HG02840 (cell line): ENCODE measurements around the gene ELANE.
"Not testable (repeated sequence)": the region's sequence is repeated elsewhere in the genome, so short reads cannot be mapped to it uniquely, and the experiment has no call there.

Source experiments
- ATAC-seq: cut with Tn5 transposase; IDR thresholded peaks from one replicate; pipeline ENCODE4 v1.9.1; 2021; ENCODE audit warnings: mild to moderate bottlenecking, moderate library complexity, moderate number of reproducible peaks; ENCODE audit not compliant: unreplicated experiment, low FRiP score

Gene ELANE

DNA sequence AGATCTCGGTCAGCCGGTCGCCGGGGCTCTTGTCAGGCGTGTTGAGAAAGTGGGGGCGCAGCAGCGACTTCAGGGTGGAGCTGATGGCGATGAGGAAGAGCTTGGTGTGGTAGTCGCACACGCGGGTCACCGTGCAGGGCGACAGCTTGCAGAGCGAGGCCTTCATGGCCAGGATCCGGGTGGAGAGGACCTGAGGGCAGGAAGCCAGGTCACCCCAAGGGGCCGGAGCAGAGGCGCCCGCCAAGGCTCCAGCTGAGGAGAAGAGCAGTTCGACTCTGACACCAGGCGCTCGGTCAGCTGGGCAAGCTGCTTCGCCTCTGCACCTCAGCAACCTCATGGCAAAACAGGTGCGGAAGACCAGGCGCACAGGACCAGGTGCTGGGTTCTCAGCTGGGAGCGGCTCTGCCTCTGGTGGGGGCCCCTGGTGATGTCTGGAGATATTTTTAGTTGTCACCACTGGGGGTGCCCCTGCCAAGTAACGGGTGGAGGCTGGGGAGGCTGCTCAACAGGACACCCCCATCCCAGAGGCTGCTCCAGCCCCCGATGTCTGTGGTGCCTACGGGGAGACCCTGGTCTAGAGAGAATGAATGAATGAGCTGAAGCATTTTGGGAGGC, 23.3 kb downstream of the ELANE start:
- no peak for ATAC-seq

GRCh38 chr19:876089-876488, 24.0 kb downstream of the ELANE start:
- ATAC-seq: no peak

DNA sequence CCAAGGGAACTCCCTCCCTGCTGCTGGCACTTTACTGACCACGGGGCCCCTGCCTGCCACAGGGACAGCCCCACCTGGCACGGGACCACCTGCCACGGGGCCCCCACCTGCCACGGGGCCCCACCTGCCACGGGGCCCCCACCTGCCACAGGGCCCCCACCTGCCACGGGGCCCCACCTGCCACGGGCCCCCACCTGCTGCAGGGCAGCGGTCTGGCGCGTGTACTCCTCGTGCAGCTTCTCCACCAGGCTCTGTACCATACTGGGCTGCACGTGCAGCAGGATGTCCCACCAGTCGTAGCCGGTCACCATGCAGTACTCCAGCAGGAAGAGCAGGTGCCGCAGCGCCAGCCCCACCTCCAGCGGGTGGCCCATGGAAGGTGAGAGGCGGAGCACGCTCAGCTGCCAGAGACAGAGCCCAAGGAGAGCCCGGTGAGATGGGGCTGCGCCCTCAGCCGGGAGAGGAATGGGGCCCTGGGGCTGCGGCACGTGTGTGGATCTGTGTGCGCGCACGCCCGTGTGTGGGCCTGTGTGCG, 24.7 kb downstream of the ELANE start:
- no peak for ATAC-seq

- not testable (repeated sequence) for ATAC-seq
Observed at GRCh38 chr19:877992-878660, 26.0 kb downstream of the ELANE start.

GRCh38 chr19:878751-879561, 26.9 kb downstream of the ELANE start:
- ATAC-seq: not testable (repeated sequence)

GRCh38 chr19:879711-880438, 27.8 kb downstream of the ELANE start:
- no peak for ATAC-seq

GRCh38 chr19:881385-882071, 29.4 kb downstream of the ELANE start:
- no peak for ATAC-seq

DNA sequence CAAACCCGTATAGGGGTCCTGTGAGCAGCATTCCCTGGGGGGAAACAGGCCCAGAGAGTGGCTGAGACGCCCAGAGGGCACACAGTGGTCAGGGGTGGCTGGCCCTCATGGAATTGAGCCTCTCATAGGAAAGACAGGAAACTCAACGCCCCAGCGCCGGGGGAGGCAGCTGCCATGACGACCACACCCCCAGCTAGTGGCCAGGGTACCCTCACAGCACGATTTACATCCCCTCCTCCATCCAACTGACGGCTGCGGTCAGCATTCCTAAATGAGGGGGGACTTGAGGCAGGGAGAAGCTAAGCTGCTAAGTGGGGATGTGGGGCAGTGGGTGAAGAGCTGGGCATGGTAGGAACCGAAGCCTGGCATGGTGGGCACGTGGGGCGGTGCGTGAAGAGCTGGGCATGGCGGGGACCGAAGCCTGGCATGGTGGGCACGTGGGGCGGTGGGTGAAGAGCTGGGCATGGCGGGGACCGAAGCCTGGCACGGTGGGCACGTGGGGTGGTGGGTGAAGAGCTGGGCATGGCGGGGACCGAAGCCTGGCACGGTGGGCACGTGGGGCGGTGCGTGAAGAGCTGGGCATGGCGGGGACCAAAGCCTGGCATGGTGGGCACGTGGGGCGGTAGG, 30.9 kb downstream of the ELANE start:
- no peak for ATAC-seq

- no peak for ATAC-seq
Observed at GRCh38 chr19:883661-884211, 31.6 kb downstream of the ELANE start.

GRCh38 chr19:884420-885211, 32.5 kb downstream of the ELANE start:
- ATAC-seq: no peak

- no peak for ATAC-seq
Observed at GRCh38 chr19:885536-886224, 33.6 kb downstream of the ELANE start.

DNA sequence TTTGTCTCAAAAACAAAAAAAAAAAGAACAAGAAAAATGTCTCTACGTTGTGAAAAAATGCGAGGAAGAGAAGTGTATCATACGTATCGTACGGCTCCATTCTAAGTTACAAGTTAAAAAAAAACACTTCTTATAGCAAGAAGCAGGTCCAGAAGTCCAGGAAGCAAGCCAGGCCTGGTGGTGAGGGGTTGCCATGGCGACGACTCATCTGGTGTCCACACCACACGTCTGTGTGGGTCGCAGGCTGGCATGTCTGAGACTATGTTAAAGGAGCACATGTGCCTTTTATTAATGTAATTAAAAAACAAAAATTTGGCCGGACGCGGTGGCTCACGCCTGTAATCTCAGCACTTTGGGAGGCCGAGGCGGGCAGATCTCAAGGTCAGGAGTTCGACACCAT, 35.0 kb downstream of the ELANE start:
- ATAC-seq: no peak

DNA sequence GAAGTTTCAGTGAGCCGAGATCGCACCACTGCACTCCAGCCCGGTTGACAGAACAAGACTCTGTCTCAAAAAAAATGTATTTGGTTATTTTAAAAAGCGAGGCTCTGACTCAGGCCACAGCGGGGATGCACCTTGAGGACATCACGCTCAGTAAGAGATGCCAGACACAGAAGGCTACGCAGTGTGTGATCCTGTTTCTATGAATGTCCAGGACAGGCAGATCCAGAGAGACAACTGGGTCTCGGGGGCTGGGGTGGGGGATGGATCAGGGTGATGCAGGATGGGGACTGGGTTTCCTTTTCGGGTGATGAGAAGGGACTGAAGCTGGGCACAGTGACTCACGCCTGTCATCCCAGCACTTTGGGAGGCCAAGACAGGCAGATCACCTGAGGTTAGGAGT, 35.5 kb downstream of the ELANE start:
- no peak for ATAC-seq

DNA sequence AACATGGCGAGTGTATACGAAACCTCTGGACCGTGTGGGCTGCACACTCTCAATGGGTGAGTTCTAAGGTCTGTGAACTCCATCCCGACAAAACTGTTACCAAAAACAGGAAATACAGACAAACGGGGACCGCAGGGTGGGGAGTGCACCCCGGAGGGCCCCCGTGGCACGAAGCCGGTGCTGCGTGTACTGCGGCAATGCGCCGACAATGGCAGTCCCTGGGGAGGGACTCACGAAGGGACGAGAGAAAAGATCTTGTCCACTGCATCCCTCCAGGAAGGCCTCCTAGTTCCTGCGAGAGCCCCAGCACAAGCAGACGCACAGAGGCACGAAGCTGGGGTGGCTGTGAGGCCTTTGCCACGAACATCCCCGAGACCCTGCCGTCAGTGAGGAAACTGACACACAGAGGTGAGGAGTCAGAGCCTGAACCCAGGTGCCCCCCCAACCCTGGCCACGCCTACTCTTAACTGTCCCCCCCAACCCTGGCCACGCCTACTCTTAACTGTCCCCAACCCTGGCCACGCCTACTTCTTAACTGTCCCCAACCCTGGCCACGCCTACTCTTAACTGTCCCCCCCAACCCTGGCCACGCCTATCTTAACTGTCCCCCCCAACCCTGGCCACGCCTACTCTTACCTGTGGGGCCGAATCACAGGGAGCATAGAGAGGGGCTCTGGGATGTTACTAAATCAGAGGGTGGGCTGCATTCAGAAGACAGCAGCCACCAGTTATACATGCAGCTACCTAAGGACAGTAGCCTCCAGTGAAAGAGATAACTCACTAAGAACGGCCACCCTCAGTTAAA, 36.7 kb downstream of the ELANE start:
- no peak for ATAC-seq

DNA sequence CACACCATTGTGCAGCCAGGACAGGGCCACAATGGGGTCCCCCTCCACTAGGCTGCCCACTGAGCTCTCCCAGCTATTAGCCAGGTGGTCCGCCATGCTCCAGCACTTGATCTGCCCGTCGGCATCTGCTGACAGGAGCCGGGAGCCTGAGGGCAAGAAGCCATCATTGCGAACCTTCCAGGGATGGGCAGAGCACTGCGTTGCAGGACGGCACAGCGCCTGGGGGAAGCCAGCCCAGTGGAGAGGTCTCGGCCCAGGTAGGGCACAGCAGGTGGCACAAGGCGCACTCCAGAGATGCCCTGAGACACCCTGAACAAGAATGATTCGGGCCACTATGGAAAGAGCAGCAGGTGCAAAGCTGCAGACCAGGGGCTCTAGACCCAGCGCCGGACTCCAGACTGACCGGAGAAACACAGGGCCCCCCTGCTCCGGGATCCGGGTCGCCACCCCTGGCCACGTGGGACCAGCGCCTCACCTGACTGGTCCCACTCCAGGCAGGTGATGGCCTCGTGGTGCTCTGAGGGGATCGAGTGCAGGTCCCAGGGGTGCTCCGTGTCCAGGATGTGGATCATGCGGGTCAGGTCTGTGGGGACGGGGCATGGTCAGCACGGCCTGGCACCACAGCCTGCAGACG, 37.7 kb downstream of the ELANE start:
- no peak for ATAC-seq

DNA sequence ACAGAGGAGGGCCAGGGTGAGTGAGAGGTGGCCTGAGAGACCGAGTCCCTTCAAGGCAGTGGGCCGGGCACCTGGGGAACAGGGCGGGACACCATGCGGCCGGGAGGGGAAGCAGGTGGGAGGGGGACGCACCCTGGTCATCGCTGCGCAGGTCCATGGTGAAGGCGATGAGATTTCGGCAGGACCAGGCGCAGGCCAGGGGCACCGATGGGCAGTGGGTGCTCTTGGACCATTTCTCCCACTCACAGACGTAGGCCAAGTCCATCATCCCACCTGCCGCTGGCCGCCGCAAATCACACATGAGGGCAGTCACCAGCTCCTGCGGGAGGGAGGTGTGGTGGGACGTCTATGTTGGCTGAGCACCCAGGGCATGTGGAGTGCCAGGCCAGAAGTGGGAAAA, 38.7 kb downstream of the ELANE start:
- no peak for ATAC-seq
